ENCODE data around the gene LALBA.

DNA sequence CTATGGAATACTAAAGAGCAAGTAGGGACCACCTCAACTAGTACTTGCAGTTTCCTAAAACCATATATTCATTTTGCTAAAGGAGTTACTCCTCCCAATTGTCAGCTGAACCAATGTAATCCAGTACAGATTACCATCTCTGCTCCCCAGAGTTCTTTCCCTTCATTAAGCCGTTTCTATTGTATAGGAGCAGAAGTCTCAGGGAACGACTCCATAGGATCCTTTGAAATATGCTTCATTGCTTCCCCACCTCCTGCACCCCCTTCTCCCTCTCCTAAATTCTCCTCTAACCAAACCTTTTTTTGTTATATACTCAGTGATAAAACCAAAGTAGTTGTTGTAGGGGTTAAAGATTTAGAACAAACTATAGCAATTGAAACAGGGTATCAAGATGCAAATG is 30.7 kb upstream of the LALBA start:
- no peak for TF ChIP-seq GATA2 (IDR thresholded peaks at IDR 0.05; ENCODE audit: low read depth, low read length)
- TF ChIP-seq GATA3 (IDR thresholded peaks at IDR 0.05; ENCODE audit: low read depth, low read length): no peak
